ENCODE measurements around the gene SNCA.

The SNCA gene

DNA sequence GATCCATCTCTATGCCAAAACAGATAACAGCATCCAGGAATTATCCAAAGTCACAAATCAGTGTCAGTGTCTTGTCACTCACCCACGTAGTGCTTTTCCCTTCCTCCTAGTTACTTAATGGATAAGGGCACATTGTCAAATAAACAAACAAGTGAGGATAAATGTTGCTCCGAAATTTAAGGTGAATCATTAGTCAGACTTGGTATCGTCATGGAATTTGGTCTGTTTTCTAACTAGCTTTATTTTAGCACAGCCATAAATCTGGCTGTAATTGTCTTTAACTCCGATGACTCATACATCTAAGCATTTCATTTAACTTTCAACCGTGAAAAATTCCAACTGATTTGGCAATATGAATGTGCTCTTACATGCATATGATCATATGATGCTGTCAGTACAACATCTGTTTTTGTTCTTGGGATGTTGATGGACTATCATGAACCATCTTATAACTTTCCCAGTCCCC is 83.3 kb downstream of the SNCA start:
- peak; percentile 96 for DNase-seq (ENCODE audit: low read depth)

DNA sequence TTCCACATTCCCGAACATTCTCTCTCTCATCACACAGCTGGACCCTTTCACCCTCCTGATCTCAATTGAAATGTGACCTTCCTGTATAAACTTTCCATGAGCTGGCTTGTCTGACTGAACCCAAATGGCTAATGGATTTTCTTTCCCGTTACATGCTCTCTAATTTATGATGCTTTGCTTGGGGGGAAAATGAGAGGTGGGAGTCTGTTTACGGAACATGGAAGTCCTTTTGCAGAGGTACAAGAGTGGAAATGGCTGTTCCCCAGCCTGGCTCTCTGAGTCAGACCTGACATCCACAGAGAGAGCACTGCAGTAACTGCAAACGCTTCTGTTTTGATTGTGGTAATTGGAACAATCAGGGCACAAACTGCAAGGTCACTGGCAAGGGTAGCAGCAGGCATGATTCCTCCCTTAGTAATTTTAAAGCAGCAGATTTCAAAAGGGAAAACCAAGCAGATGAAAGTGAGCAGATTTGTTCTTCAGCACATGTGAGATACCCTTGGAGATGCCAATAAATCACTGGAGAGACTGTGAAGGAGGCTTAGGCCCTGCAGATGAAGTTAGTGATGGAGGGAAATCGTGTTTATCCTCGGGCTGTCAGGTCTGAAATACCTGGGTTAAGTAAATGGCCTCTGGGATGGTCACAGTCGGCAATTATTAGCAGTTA is 83.9 kb downstream of the SNCA start:
- peak; percentile 69 for DNase-seq (ENCODE audit: low read depth)

DNA sequence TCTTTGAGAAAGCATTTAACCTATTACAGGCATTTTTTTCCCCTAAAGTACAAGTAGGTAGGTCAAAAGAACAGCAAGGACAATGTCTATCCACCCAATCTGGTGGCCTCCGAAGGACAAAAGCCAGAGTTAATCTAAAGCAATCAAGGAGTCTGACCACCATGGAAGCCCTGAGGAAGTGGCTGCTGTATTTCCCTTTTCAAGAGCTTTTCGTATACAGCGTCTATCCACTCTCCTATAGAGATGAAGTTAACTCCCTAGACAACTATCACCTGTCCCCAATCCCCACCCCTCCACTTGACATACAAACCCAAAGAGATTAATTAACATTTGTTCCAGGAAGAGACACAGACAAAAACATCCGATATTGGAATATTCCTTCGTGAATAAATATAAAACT is 85.5 kb downstream of the SNCA start:
- DNase-seq (ENCODE audit: low read depth): no peak

DNA sequence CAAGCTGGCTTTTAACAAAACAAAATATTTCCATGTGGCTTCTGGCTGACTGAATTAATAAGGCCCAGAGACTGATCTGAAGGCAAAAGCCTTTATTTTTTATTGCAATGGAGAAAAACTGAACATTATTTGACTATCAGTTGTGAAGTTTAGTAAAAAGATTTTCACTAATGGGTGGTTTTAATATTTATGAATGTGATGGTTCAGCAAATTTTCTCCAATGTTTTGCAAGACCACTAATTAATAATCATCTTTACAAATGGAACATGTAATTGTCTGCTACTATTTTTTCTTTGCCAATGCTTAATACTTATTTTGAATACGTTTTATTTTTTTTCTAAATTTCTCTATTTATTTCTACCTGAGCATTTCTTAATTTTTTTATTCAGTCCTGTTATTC is 90.6 kb downstream of the SNCA start:
- no peak for DNase-seq (ENCODE audit: low read depth)

DNA sequence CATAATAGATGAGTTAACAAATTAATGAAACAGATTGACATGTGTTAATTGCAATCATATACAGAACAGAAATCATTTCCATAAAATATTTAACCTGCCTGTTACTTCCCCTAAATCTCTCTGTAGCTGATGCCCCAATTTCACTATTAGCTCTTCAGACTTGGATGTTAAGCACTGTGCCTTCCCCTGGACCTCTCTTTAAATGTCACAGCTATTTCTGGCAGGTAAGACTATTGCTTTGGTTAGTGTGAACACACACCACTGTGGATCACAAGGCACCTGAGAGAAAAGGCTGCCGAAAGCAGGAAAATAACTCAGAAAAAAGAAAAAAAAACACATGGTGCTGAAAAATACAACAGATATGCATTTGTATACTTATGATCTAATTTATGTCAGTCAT is 91.3 kb downstream of the SNCA start:
- DNase-seq (ENCODE audit: low read depth): no peak

DNA sequence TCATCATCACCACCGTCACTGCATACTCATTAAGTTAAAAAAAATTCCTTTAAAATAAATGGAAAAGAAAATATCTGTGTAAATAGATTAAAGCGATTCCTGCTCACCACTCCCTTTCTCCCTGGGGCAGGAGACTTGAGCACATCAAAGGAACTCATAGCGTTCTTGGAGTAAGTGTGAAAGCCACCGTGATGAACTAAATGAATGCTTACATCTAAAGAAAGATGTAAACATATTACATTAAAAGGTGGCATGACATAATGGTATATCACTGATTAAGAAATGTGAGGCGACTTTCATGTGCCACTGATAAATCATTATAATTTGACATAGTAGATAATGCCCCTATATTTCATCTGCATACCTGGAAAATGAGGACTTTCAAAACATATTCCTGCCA is 92.0 kb downstream of the SNCA start:
- DNase-seq (ENCODE audit: low read depth): no peak

DNA sequence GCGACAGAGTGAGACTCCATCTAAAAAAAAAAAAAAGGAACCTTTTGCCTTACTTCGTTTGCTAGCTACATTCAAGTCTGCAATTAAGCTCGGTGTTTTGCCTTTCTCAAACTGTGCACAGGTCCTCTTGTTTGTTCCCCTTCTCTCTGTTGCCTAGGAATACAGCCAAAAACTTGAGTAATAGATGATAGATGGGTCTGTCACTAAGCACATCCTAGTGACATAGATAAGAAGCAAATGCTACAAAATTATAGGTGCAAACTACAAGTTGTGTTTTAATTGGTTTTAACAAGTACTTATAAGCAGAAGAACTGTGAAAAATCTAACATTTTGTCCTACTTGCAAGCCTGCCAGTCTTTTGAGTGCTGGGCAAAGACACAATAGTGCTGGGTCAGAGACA is 95.2 kb downstream of the SNCA start:
- DNase-seq (ENCODE audit: low read depth): no peak

DNA sequence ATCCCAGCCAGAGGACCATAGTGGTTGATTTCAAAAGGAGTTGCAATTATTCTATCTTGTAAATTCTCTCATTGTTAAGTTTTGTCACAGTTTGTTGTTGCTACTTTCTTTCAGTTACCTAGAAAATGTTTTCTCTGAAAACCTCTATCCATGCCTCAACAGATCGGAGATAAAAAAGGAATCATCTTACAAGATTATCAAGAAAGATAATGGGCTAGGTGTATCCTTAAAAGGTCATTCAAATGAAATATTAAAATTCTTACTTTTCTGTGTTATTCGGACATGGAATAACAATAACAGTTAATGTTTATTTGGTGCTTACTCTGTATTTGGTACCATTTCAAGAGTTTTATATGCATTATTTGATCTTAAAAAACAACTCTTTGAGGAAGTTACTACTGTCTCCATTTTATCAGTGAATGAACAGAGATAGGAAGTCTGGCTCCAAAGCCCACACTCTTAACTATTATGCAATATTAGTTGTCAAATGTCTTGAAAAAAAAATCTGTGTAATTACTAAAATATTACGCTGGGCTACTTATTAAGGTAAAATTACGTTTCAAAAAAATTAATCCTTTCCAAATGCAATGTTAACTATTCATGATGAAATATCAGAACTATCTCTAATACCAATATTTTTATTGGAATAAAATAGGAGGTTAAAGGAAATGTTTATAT is 97.5 kb downstream of the SNCA start:
- DNase-seq (ENCODE audit: low read depth): no peak

DNA sequence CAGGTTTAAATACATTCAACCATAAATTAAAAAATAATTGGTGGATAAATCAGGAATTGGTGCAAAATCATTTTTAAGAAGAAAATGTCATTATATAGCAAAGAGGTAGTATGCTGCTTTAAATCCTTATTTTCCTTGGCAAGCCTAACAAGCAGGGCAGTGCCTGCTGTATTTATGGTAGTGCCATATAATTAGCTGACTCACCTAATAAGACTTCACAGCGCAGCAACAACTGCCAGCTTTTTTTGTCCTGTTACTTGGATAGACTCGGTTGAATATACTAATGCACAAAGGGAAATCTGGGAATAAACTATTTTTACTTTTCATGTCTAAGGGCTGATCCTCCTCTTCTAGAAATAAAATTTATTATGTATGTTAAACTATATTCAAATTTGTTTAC is 99.1 kb downstream of the SNCA start:
- peak; percentile 35 for DNase-seq (ENCODE audit: low read depth)

DNA sequence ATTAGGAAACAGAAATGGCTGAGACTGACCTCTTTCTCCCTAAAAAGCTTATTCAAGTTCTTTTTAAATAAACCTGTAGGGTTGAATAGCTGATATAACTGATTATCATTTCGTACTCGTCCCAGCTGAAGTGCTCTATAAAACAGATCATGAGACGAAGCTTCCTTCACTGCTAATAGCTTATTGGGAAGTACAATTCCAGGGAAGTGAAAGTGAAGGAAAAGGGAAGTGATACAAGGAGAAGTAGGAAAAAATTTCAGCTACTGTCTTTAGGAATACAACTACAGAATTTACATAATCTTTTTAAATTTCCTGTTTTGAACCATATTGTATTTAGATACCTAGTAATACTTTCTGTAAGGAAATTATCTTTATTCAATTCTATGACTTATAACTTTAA is 103.0 kb downstream of the SNCA start:
- no peak for DNase-seq (ENCODE audit: low read depth)

DNA sequence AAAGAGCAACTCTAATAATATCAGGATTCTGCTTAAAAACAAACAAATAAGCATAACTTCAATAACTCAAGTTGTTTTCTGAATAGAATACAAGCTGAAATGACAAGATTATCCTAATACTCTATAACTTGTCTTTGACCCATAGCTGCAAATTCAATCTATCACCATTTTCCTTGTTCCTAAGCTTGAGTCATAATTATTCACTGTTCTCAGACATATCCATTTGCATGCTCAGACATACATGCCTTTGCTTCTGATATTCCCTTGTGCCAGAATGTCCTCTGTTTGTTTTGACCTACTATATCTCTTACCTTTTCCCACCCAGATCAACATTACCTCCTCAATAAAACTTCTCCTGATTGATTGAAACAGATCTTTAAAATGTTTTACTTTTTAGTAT is 109.7 kb downstream of the SNCA start:
- no peak for DNase-seq (ENCODE audit: low read depth)

DNA sequence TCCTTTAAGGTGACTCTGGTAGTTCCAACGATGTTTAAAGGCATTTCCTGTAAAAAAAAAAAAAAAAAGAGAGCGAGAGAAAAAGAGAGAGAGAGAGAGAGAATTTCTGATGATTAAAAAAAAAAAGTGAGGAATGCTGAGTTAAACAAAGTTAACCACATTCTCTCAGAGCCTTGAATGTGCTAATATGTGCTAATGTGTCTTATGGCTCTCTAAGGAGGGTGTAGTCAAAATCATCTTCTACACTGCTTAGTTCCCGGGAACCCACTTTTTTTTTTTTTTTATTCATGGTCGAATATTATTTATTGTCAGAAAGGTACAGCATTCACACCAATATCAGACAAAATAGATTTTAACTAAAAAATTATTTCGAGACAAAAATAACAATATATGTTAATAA is 111.7 kb downstream of the SNCA start:
- no peak for DNase-seq (ENCODE audit: low read depth)

DNA sequence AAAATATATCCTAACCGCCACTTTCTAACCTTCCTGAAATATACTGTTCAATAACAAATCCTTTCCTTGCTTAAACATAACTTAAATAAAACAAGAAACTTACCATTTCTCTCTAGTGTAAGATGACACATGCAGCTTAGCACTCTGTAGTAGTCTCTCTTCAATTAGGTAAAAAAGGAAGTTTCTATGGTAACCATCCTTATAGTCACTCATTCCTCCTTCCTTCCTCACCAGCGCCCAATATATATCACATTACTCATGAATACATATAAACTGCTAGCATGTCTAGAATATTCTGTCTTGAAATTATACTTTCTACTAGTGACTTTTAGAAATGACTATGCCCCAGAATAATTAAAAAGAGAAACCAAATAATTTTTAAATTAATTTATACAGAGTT is 112.2 kb downstream of the SNCA start:
- DNase-seq (ENCODE audit: low read depth): peak; percentile 31

DNA sequence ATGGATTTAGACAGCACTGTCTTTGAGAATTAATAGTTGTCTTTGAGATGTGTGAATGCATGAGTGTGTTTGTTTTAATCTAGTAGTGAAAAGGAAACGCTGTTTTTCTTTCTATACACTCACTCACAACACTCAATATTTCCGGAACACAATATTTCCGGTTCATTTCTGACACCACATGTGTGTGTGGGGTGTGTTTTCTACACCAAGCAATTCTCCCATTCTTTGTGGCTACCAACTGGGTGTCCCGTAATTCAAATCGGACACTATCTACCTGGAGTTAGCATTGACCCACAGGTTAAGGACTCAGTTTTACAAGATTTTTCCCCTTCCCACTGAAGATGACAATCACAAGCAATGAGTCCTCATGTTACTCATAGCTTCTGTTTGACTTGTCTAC is 113.9 kb downstream of the SNCA start:
- DNase-seq (ENCODE audit: low read depth): no peak

DNA sequence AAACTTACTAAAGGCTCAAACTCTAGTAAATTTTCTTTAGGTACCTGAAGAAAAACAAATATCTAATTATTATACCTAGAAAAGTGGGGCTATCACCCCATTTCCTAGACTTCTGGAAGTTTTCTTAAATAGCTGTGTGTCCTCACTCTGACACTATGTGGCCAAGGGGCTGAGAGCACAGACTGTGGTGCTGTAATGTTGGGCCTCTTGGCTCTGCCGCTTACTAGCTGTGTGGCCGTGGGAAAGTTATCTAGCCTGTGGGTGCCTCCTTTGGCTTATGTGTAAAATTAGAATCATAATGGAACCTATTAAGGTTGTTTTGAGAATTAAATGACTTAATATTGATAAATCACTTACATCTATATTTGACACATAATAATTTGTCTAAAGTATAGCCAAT is 114.4 kb downstream of the SNCA start:
- no peak for DNase-seq (ENCODE audit: low read depth)

DNA sequence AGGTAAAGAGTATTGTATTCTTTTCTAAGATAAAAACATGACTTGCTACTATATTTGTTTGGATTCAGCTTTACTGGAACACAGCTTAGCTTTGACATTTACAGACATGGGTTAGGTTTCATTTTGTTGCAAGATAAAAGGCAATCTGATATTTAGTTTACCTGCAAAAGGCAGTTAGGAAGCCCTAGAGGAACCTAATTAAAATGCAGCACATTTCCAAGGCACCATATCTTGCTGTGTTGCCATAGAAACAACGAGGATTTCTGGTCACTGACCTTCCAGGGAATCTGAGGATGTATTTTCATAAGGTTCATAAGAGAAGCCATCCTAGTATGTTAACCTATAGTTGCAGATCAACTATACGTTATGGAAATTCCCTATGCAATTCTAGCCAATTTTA is 116.0 kb downstream of the SNCA start:
- no peak for DNase-seq (ENCODE audit: low read depth)

DNA sequence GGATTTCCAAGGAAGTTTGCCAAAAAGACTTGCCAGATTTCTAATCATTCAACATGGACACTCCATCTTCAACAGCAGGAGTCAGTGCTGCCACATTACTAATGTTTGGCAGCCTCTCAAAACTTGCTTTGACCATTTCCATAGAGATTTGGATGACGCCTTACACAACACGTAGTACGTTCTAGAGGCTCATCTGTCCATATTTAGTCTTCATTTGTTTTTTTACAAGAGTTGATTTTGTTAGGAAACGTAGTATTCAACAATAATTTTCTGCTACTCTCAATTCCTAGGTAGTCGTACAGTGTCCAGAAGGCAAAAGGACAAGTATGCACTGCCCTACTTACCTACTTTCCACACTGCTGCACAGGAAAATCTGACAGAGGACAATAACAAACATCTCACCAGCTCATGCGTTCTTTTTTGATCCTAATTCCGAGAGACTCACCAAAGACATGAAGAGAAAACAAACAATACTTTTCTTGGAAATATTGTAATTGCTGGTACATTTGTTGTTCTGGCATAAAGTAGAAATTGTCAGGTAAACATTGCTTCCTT is 117.3 kb downstream of the SNCA start:
- no peak for DNase-seq (ENCODE audit: low read depth)

DNA sequence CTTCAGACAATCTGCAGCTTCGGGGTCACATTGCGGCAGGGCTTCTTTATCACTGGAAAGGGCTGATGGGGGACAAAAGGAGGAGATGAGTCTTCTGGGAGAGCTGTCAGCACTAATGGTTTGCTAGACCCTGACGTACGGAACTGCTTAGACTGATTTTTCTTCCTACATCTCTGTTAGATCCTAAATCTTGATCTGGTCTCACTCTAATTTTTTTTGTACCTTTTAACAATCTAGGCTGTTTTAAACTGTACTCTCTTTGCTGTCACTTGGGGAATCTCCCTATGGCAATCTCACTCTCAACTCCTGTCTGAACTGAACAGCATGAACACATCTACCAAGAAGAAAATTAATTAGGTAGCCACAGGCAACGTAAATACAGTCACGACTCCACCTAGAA is 120.1 kb downstream of the SNCA start:
- no peak for DNase-seq (ENCODE audit: low read depth)

DNA sequence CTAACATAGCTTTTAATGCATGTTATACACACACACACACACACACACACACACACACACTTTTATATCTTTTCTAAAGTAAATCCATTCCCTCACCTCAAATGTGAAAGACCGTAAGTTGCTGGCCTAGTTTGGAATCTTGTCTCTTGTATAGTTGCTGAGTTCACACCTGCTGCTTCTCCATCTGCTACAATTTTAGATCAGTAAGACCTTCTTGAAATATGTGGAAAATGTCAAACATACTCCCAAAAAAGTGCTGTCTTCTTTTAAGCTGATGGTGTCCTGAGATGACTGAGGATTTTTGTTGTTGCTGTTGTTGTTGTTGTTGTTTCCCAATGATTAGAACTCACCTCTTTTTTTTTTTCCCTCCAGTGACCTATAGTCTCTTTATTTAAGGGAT is 121.3 kb downstream of the SNCA start:
- no peak for DNase-seq (ENCODE audit: low read depth)

DNA sequence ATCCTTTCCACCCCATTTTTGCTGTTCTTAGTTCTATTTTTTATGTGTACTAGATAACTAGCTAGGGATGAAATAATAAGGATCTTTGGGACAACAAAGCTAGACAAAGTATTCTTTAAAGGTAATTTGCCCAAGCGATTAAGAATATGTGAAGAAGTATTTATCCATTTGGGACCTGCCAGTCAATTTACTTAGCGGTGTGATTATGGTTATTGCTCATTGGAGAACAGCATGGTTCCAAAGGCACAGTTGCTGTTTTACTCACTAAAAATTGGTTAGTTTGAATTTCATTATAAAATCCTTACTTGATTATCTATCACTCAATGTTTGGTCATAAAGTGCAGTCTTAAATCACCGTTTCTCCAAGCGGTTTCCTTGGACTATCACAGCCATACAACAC is 124.1 kb downstream of the SNCA start:
- DNase-seq (ENCODE audit: low read depth): no peak

DNA sequence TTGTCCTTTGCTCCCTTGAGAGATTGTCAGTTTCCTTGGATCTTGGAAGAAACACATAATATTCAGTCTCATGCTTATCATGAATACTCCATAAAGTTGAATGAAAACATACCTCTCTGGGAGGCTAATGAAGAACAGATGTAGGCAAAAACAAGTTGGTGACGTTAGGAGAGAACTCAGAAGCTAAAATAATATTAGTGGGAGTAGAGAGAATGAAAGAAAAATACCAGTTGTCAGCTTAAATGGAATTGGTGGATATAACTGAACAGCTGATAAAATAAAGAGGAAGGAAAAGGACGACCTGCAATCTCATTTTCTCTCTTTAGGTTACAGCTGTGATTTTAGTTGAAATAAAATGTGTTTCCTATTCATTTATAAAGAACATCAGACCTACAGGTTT is 124.8 kb downstream of the SNCA start:
- DNase-seq (ENCODE audit: low read depth): peak; percentile 29

DNA sequence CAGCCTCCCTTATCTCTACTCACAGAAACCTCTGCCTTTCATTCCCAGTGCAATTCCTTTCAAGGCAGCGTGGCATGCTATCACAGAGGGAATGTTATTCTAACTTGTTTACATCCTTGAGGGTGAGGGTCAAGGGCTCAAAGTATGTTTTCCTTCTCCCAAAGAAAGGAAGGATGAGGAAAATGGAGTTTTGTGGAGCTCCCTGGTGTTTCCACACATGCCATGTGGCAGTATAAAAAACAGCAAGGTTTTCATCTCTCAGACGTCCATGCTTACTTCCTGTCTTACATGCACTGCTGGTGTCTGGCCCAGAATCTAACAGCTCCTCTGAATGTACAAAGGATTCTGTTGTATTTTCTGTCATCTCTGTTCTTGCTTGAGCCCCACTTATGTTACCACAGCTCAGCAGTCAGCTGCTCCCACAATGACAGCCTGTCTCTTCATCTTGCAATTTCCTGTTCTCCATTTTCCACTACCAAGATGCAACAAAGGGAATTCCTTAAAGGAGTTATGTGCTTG is 128.0 kb downstream of the SNCA start:
- no peak for DNase-seq (ENCODE audit: low read depth)

DNA sequence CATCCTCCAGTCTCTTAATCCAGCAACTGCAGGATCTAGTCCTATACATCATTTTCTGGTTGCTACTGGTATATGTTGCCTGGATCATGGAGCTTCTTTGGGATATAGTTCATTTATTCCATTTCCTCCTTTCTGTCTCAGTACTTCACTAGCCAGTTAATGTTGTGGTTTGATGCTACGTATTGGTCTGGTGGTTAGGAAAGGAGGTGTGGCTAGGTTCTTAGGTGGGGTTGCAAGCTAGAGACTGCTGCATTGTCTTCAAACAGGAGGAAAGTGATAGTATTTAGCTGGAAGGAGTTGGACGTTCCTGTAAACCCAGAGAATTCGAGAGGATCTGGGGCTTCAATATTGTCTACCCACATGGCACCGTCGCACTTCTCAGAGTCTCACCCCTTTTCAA is 129.5 kb downstream of the SNCA start:
- DNase-seq (ENCODE audit: low read depth): no peak

Data from GM04503 (cell line).